Effector memory CD4-positive, alpha-beta T cell (primary cell): ENCODE data around the gene FLT4.
"Not testable (repeated sequence)": the region's sequence is repeated elsewhere in the genome, so short reads cannot be mapped to it uniquely, and the experiment has no call there.

Source experiments
- DNase-seq, 3 donors: peaks; one replicate each; pipeline ENCODE4 v3.0.0-alpha.2; 2020
- H3K27ac ChIP-seq: 2 replicates; pipeline ENCODE4 v1.7.0; 2013; ENCODE audit warnings: mild to moderate bottlenecking, low read length, moderate library complexity; ENCODE audit not compliant: insufficient read depth, poor library complexity, severe bottlenecking
- H3K27me3 ChIP-seq: replicated peaks from 2 replicates; pipeline ENCODE4 v1.7.0; 2013; ENCODE audit warnings: mild to moderate bottlenecking, low read length; ENCODE audit not compliant: insufficient read depth, control insufficient read depth, poor library complexity, severe bottlenecking
- H3K36me3 ChIP-seq: 2 replicates; pipeline ENCODE4 v1.7.0; 2013; ENCODE audit warnings: mild to moderate bottlenecking, low read length, moderate library complexity; ENCODE audit not compliant: control insufficient read depth, insufficient read depth
- H3K4me1 ChIP-seq: 2 replicates; pipeline ENCODE4 v1.7.0; 2013; ENCODE audit warnings: low read length, mild to moderate bottlenecking; ENCODE audit not compliant: control insufficient read depth, insufficient read depth, poor library complexity, severe bottlenecking
- H3K4me3 ChIP-seq: 2 replicates; pipeline ENCODE4 v1.7.0; 2013; ENCODE audit warnings: low read length, low read depth, mild to moderate bottlenecking; ENCODE audit not compliant: insufficient read depth, poor library complexity, severe bottlenecking
- H3K9me3 ChIP-seq: 2 replicates; pipeline ENCODE4 v1.7.0; 2013; ENCODE audit warnings: mild to moderate bottlenecking, low read length, moderate library complexity; ENCODE audit not compliant: control insufficient read depth

The FLT4 gene

DNA sequence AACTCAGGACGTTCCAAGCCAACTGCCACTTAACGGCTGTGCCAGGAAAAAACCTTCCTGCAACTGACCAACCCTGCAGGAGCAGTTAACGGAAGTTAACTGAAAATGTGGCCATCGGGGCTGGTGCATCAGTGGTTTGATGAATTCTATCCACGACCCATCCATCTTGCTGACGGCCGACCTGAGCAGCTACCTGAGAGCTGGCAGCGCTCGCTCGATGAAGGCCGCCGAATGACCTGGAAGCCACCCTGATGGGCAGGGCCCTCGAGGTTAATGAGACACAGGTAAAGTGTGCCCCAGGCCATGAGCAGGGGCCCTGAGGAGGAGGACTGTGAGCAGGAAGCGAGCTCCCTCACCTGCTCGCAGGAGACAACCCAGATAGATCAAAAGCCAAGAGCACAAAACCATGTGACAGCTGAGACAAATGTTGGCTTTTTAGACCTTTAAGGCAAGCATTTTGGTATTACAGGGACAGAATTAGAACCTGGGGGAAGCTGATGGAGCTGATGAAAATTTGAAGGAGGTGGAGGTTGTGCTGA is 35.3 kb upstream of the FLT4 start:
- Histone ChIP-seq H3K4me1 (peaks cover 14% of the 10 kb centered on the region), H3K9me3 (no peaks in the 10 kb centered on the region), H3K27ac (no peak overlapping the region), H3K36me3 (no peaks in the 10 kb centered on the region), H3K4me3 (no peak overlapping the region), H3K27me3 (no peaks in the 10 kb centered on the region)
- no peak for DNase-seq

DNA sequence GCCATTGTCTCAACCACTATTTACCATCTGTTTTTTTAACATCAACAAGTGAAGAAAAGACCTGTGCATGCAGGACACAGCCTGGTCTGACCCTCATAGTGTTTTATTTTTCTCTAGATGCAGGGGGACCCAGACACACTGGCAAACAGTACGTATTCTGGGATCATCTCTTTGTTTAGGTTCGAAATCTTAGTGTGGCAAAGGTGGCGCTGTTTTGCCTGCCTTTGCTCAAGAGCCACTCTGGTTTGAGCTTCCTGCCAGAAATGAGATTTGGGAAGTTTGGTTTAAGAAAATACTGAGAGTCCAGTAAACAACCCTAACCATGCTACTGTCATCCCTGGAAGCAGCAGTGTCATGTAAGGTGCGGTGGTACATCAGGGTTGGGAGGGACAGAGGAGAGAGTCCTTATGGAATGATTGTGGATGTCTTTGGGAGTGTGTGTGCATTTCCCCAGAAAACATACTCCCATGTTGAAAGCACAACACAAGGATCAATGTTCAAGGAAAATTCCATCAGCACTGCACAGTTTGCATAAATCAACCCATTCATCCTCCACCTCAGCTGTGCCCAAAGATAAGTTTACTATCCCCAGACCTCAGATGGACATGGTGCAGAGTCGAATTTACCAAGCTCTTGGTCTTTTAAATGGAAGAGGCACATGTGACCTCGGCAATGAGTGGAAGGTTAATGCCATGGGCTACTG is 34.0 kb upstream of the FLT4 start:
- H3K27ac ChIP-seq, result no peak overlapping the region
- H3K36me3 ChIP-seq, result no peaks in the 10 kb centered on the region
- no peak for DNase-seq
- peaks cover 14% of the 10 kb centered on the region for H3K4me1 ChIP-seq
- H3K27me3 ChIP-seq, result no peaks in the 10 kb centered on the region
- H3K9me3 ChIP-seq, result no peaks in the 10 kb centered on the region
- no peak overlapping the region for H3K4me3 ChIP-seq

DNA sequence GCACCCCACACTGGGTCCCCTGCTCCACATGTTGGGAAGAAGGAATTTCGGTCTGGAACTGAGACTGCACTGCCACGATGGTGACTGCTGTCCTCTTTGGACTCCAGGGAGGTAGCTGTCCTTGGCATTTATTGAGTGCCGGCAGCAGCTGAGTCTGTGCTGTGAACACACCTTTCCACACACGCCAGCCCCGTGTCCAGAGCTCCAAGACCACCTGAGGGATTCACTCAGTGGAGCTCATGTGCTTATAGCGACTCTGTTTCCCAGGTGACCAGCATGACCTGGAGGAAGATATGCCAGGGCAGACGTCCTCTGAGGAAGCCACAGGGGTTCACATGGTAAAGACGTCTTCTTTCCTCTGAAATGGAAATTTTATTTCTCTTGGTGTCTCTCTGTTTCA is 33.2 kb upstream of the FLT4 start:
- H3K27ac ChIP-seq, result no peak overlapping the region
- H3K9me3 ChIP-seq, result no peaks in the 10 kb centered on the region
- H3K36me3 ChIP-seq, result no peaks in the 10 kb centered on the region
- H3K27me3 ChIP-seq, result no peaks in the 10 kb centered on the region
- no peak overlapping the region for H3K4me3 ChIP-seq
- peaks cover 14% of the 10 kb centered on the region for H3K4me1 ChIP-seq
- no peak for DNase-seq

DNA sequence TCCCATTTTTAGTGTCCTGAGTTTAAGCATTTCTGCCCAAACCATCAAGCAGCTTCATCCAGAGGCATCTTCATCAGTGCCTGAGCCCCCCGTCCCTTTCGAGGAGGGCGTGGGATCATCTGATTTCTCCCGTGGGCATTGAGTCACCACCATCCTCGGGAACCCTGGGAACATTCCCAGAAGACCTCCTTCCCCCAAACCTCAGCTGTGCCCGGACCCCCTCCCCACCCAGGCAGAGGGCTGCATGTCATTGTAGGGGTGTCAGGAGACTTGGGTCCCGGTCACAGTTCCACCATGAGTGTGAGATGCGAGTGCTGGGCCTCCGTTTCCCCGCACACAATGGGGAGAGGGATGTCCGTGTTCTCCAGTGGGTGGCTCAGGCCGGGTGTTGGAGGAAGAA is 32.6 kb upstream of the FLT4 start:
- not testable (repeated sequence) for H3K27ac ChIP-seq, H3K36me3 ChIP-seq, DNase-seq, H3K27me3 ChIP-seq, H3K9me3 ChIP-seq, H3K4me3 ChIP-seq
- H3K4me1 ChIP-seq, result peaks cover 14% of the 10 kb centered on the region

DNA sequence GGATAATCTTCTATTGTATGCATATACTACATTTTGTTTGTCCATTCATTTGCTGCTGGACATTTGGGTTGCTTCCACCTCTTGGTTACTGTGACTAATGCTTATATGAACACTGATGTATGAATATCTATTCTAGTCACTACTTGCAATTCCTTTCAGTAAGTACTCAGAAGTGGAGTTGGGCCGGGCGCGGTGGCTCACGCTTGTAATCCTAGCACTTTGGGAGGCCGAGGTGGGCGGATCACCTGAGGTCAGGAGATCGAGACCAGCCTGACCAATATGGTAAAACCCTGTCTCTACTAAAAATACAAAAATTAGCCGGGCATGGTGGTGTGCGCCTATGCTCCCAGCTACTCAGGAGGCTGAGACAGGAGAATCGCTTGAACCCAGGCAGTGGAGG is 28.9 kb upstream of the FLT4 start:
- not testable (repeated sequence) for H3K27me3 ChIP-seq, H3K4me3 ChIP-seq, H3K9me3 ChIP-seq, H3K36me3 ChIP-seq, H3K4me1 ChIP-seq, DNase-seq, H3K27ac ChIP-seq

DNA sequence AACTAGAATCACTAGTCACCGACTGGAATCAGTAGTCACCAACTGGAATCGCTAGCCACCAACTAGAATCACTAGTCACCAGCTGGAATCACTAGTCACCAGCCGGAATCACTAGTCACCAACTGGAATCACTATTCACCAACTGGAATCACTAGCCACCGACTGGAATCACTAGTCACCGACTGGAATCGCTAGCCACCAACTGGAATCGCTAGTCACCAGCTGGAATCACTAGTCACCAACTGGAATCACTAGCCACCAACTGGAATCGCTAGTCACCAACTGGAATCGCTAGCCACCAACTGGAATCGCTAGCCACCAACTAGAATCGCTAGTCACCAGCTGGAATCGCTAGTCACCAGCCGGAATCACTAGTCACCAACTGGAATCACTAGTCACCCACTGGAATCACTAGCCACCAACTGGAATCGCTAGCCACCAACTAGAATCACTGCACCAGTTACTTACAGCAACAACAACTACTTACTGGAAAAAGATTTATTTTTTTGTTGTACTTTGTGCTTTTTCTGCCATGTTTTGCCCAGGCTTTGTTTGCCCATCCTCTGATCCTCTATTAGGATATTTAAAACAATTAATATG is 25.7 kb upstream of the FLT4 start:
- DNase-seq, result no peak
- H3K4me1 ChIP-seq, result no peaks in the 10 kb centered on the region
- H3K27me3 ChIP-seq, result peaks cover 7% of the 10 kb centered on the region
- H3K27ac ChIP-seq, result no peak overlapping the region
- no peaks in the 10 kb centered on the region for H3K9me3 ChIP-seq
- no peaks in the 10 kb centered on the region for H3K36me3 ChIP-seq
- H3K4me3 ChIP-seq, result no peak overlapping the region

DNA sequence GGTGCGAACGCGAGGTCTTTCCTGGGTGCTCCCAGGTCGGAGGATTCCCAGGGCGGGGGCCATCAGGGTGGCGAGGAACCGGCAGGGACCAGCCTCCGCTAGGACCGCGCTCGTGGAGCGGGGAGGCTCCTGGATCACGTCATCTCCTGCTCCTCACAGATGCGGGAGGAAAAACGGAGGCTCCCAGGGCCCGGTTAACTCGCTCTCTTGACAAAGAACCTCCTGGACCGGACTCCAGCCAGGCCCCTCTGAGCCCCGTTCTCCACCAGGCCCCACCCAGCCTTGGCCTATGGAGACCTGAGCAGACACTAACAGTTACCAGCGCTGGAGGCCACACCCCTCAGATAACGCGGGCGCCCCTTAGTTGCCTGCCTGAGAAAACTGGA is 24.7 kb upstream of the FLT4 start:
- H3K4me3 ChIP-seq, H3K27ac ChIP-seq, H3K27me3 ChIP-seq, H3K4me1 ChIP-seq, DNase-seq, H3K9me3 ChIP-seq, H3K36me3 ChIP-seq: not testable (repeated sequence)

DNA sequence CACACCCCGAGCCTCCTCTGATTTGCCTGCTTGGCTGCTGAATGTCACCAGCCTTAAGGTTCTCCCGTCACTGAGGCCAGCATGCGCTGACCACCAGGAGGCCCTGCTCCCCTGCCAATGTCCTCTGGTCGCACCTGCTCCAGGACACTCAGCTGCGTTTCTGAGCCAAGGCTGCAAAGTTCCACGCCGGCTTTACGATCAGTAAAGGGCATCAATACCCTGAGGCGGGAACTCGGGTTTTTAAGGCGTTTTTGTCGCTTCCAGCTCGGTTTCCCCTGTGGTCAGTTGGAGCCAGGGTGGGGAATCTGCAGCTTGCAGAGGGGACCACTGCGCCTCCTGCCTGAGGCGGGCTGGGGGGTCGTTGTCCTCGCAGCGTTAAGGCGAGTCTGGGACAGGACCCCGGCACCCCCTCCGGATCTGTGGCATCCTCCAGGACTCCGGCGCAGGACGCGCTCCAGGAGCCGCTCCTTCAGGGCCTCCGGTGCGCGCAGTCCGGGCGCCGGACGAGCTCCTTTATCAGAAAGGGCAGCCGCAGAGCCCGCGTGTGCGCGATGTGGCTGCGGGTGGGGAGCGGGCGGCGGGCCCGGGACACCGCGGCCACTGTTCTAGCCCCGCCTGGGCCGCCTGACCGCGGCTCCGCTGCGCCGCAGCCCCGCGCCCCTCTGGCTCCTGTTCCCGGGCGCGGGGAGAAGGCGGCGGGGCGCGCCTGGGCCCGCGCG is 24.1 kb upstream of the FLT4 start:
- no peaks in the 10 kb centered on the region for H3K9me3 ChIP-seq
- H3K4me1 ChIP-seq, result no peaks in the 10 kb centered on the region
- peaks cover 7% of the 10 kb centered on the region for H3K27me3 ChIP-seq
- no peak overlapping the region for H3K27ac ChIP-seq
- no peak for DNase-seq
- H3K36me3 ChIP-seq, result no peaks in the 10 kb centered on the region
- peak overlapping the region; percentile 8 for H3K4me3 ChIP-seq

DNA sequence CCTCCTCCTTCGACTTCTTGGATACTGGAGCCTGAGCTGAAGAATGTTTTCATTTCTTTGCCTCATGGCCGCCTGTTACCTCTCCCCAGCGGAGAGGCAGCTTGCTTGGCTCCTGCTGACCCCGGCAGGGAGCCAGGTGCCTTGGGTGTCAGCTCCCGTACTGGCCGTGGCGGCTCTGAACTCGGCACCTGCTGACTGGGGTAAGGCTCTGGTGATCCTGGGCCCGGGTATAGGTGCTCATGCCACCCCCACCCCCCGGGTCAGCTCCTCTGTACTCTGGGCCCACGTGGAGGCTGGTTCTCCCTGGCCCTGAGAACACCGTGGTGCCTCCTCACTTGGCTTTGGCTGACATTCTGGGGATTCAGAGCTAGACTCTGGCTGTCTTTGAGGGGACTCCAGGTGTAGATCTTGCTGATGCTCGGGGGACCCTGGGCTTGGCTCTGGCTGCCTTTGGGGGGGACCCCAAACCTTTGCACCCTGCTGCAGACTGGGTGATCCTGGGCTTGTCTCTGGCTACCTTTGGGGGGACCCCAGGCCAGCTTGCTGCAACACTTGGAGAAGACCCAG is 22.6 kb upstream of the FLT4 start:
- not testable (repeated sequence) for H3K4me3 ChIP-seq, DNase-seq, H3K4me1 ChIP-seq, H3K9me3 ChIP-seq, H3K36me3 ChIP-seq, H3K27me3 ChIP-seq, H3K27ac ChIP-seq
